Left lung (tissue), 10 donors: ENCODE measurements around the gene MED29. TPM values are rescaled to one million over a fixed set of nuclear protein-coding genes. Genes with fewer than 3 reads are reported as not detected.
A peak's percentile ranks its signal among the peaks of the same experiment; 100 is the strongest.

Experiments used
- ATAC-seq: fragments of 200-7000 bp; cut with Tn5 transposase; one replicate; pipeline ENCODE4 v1.9.1; 2020; ENCODE audit warnings: moderate library complexity
- DNase-seq, 4 donors: peaks; one replicate each; pipeline ENCODE4 v3.0.0-alpha.2; 2013 to 2020
- H3K27ac ChIP-seq, 2 donors: fragments of 200-600 bp; sonication (generic) in 1 of 2; one replicate each; pipeline versions ENCODE4 v1.5.0 to v1.8.0; 2020 to 2021
- H3K27me3 ChIP-seq, 2 donors: fragments of 200-600 bp; sonication (generic) in 1 of 2; one replicate each; pipeline versions ENCODE4 v1.5.0 to v1.8.0; 2020 to 2021
- H3K36me3 ChIP-seq, 2 donors: fragments of 200-600 bp; sonication (generic) in 1 of 2; one replicate each; pipeline versions ENCODE4 v1.5.0 to v1.8.0; 2020 to 2021
- H3K4me1 ChIP-seq, 2 donors: fragments of 200-600 bp; one replicate each; pipeline ENCODE4 v1.8.0; 2021
- H3K4me3 ChIP-seq, 2 donors: fragments of 200-600 bp; sonication (generic) in 1 of 2; one replicate each; pipeline versions ENCODE4 v1.5.0 to v1.8.0; 2020 to 2021; ENCODE audit warnings: mild to moderate bottlenecking in 1 of 2
- H3K9me3 ChIP-seq, 2 donors: fragments of 200-600 bp; sonication (generic) in 1 of 2; one replicate each; pipeline versions ENCODE4 v1.5.0 to v1.8.0; 2020 to 2021
- intact Hi-C, 2 donors: fragments of 100-400 bp; cut with DNase I; formaldehyde crosslinking; loops; one replicate each; pipeline versions ENCODE4 v1.11.2 to v1.14.2; 2022
- polyA plus RNA-seq, 6 donors: library from polyadenylated mRNA; unstranded; fragments of 120-200 nt; gene quantifications; one replicate each; pipeline ENCODE4 v1.2.1, GENCODE V29; 2013; ENCODE audit not compliant: insufficient read length in 6 of 6
- total RNA-seq, 2 donors: library from RNA; stranded (reverse); fragmentation: NEBNext Ultra II Directional; extraction: Animal tissue kit (Norgen Biotek cat#: 25700); gene quantifications; one replicate each; pipeline ENCODE4 v1.2.1, GENCODE V29; 2021
- TF ChIP-seq, protein P1 (sequence below), 2 donors: fragments of 200-600 bp; sonication (generic) in 1 of 2; IDR thresholded peaks; one replicate each; pipeline versions ENCODE4 v1.5.0 to v1.8.0; 2021; ENCODE audit warnings: antibody characterized with exemption in 2 of 2
- donor health status: DM: no; HTN: yes; CAD: no.
- donor health status: DM: no; HTN: no; CAD: no.

MED29 gene
- total and polyA plus RNA-seq, 8 donors, result 28.7 to 43.4 (median 33.5) TPM

DNA sequence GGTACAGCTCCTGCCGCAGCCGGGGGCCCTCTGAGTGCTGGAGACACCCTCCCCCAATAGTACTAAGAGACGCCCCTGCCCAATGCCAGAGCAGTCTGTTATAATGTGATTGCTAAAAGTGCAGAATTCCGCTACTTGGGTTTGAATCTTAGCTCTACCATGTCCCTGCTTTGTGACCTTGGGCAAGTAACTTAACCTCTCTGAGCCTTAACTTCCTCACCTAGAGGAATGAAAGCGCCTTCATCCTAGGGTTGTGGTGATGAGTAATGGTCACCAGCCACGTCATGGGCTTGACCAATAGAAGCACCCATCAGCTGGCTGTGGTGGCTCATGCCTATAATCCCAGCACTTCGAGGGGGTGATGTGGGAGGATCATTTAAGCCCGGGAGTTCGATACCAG lies 27.8 kb downstream of the MED29 start:
- peaks cover 0 to 67% of the 10 kb centered on the region in 2 donors for H3K36me3 ChIP-seq
- DNase-seq, result no peak
- TF ChIP-seq, protein P1, sequence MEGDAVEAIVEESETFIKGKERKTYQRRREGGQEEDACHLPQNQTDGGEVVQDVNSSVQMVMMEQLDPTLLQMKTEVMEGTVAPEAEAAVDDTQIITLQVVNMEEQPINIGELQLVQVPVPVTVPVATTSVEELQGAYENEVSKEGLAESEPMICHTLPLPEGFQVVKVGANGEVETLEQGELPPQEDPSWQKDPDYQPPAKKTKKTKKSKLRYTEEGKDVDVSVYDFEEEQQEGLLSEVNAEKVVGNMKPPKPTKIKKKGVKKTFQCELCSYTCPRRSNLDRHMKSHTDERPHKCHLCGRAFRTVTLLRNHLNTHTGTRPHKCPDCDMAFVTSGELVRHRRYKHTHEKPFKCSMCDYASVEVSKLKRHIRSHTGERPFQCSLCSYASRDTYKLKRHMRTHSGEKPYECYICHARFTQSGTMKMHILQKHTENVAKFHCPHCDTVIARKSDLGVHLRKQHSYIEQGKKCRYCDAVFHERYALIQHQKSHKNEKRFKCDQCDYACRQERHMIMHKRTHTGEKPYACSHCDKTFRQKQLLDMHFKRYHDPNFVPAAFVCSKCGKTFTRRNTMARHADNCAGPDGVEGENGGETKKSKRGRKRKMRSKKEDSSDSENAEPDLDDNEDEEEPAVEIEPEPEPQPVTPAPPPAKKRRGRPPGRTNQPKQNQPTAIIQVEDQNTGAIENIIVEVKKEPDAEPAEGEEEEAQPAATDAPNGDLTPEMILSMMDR (IDR thresholded peaks at IDR 0.05), result no peak
- no peaks in the 10 kb centered on the region for H3K9me3 ChIP-seq
- intact Hi-C loops, result no loop called here
- H3K27me3 ChIP-seq, result no peaks in the 10 kb centered on the region
- ATAC-seq, result no peak
- peaks cover 0 to 27% of the 10 kb centered on the region in 2 donors for H3K4me1 ChIP-seq
- no peak overlapping the region for H3K27ac ChIP-seq
- no peak overlapping the region for H3K4me3 ChIP-seq

DNA sequence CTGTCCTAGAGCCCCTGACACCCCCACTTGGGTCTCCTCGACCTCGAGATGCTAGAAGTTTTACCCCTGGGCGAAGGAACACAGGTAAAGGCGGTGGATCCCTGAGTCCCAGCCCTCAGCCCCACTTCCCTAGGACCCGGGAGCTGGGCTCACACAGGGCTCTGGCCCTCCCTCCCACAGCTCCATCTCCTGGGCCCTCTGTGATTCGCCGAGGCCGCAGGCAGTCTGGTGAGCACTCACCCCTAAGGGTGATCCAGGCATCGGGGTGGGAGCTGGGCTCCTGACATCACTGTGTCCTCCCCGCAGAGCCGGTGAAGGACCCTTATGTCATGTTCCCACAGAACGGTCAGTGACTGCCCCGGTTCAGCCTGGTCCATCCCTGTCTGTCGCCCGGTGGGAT lies 29.6 kb downstream of the MED29 start:
- DNase-seq, result peak in 1 of 4 donors; percentile 61

DNA sequence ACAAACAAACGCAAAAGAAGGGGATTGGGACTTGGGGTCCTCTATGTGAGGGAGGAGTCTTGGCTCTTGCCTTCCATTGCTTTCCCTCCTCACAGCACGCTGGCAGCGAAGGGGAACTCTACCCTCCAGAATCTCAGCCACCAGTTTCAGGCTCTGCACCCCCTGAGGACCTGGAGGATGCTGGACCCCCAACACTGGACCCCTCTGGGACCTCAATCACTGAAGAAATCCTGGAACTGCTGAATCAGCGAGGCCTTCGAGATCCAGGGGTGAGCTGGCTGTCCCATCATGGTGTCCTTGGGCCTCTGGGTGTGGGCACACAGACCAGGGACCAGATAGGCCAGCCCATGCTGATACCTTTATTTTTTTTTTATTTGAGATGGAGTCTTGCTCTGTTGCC lies 30.8 kb downstream of the MED29 start:
- no peak for ATAC-seq

More for the DNA sequence above, 29.6 kb downstream of the MED29 start:
- Histone ChIP-seq H3K4me1 (peaks cover 0 to 9% of the 10 kb centered on the region in 2 donors), H3K27ac (no peak overlapping the region), H3K27me3 (no peaks in the 10 kb centered on the region), H3K9me3 (no peaks in the 10 kb centered on the region), H3K4me3 (no peak overlapping the region), H3K36me3 (peaks cover 0 to 80% of the 10 kb centered on the region in 2 donors)
- TF ChIP-seq, protein P1 (IDR thresholded peaks at IDR 0.05), result no peak
- ATAC-seq, result no peak
- intact Hi-C loops, result no loop called here

DNA sequence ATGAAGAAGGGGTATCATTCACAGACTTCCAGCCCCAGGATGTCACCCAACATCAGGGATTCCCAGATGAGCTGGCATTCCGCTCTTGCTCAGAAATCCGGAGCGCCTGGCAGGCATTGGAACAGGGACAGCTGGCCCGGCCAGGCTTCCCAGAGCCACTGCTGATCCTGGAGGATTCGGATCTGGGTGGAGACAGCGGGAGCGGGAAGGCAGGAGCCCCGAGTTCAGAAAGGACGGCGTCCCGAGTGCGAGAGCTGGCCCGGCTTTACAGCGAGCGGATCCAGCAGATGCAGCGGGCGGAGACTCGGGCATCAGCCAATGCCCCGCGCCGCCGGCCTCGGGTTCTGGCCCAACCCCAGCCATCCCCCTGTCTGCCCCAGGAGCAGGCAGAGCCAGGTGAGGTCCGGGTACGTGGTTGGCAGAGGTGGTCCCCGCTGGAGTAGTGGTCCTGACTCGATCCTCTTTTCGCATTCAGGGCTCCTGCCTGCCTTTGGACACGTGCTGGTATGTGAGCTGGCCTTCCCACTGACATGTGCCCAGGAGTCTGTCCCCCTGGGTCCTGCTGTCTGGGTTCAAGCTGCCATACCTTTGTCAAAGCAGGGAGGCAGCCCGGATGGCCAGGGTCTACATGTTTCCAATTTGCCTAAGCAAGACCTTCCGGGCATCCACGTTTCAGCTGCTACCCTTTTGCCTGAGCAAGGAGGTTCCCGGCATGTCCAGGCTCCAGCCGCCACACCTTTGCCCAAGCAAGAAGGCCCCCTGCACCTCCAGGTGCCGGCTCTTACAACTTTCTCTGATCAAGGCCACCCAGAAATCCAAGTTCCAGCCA lies 32.3 kb downstream of the MED29 start:
- Histone ChIP-seq H3K27me3 (no peaks in the 10 kb centered on the region), H3K27ac (no peak overlapping the region), H3K9me3 (no peaks in the 10 kb centered on the region), H3K4me1 (peaks cover under 1 to 5% of the 10 kb centered on the region in 2 donors), H3K36me3 (peaks cover 0 to 62% of the 10 kb centered on the region in 2 donors), H3K4me3 (no peak overlapping the region)
- intact Hi-C loops, result no loop called here
- no peak for ATAC-seq
- TF ChIP-seq, protein P1 (IDR thresholded peaks at IDR 0.05), result no peak
- peak in 1 of 4 donors; percentile 76 for DNase-seq

More for the DNA sequence above, 30.8 kb downstream of the MED29 start:
- no peaks in the 10 kb centered on the region for H3K9me3 ChIP-seq
- peaks cover 0 to 77% of the 10 kb centered on the region in 2 donors for H3K36me3 ChIP-seq
- TF ChIP-seq, protein P1 (IDR thresholded peaks at IDR 0.05), result no peak
- no peak overlapping the region for H3K4me3 ChIP-seq
- no peak for DNase-seq
- intact Hi-C loops, result no loop called here
- no peaks in the 10 kb centered on the region for H3K4me1 ChIP-seq
- no peaks in the 10 kb centered on the region for H3K27me3 ChIP-seq
- no peak overlapping the region for H3K27ac ChIP-seq

DNA sequence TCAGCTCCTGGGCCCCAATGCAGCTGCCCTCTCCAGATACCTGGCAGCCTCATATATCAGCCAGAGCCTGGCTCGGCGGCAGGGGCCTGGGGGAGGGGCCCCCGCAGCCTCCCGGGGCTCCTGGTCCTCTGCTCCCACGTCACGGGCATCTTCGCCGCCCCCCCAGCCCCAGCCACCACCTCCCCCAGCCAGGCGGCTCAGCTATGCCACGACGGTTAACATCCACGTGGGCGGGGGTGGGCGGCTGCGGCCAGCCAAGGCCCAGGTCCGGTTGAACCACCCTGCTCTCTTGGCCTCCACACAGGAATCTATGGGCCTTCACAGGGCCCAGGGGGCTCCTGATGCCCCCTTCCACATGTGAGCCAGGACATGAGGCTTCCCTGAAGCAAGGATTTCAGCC lies 33.8 kb downstream of the MED29 start:
- TF ChIP-seq, protein P1 (IDR thresholded peaks at IDR 0.05), result no peak
- H3K4me1 ChIP-seq, result peaks cover 7 to 20% of the 10 kb centered on the region in 2 donors
- no peak overlapping the region for H3K4me3 ChIP-seq
- no peaks in the 10 kb centered on the region for H3K27me3 ChIP-seq
- DNase-seq, result no peak
- ATAC-seq, result no peak
- peaks cover 0 to 50% of the 10 kb centered on the region in 2 donors for H3K36me3 ChIP-seq
- intact Hi-C loops, result no loop called here
- no peaks in the 10 kb centered on the region for H3K9me3 ChIP-seq
- no peak overlapping the region for H3K27ac ChIP-seq
